HG03097 (cell line): ENCODE data around the gene CPZ.

Experiments used
- ATAC-seq: cut with Tn5 transposase; IDR thresholded peaks from one replicate; pipeline ENCODE4 v1.9.1; 2021; ENCODE audit not compliant: unreplicated experiment, low FRiP score

The CPZ gene

DNA sequence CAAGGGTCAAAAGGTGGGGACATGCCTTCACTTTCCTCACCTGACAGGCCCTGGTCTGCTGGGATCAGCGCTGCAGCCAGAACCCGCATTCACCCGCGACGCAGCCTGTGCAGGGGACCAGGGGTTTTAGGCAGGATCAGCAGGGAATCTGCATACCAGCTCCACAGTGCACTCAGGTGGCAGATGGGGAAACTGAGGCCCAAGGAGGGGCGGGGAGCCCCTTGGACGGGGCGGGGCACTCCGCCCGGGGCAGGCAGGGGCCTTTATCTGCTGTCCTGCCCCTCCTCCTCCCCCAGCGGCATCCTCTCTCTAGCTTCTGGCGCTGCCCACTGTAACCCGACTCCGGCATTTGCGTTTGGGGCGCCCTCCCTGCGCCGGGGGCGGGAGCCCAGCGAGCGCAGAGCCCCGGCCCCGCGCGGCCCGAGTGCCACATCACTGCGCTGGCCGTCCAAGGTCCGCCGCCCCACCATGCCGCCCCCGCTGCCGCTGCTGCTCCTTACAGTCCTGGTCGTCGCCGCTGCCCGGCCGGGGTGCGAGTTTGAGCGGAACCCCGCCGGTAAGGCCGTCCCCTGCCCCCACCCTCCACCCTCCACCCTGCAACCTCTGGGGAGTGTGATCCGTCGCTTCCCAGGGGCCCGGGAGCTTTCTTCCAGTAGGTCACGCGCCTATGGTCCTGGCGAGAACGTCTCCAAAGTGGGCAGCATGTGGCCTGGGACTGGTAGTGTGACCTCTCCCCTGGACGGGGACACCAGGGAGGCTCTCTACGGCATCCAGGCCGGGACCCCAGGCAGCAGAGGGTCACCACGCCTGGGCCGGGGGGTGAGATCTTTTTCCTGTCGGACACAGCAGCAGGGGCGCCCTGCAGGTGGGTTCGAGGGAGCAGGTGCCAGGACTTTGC, at the start of gene CPZ:
CPZ (plus strand) TSS at position 400 of the 898 bp plus-strand sequence; CDS start at position 469, 69 bp downstream.
- no peak for ATAC-seq

DNA sequence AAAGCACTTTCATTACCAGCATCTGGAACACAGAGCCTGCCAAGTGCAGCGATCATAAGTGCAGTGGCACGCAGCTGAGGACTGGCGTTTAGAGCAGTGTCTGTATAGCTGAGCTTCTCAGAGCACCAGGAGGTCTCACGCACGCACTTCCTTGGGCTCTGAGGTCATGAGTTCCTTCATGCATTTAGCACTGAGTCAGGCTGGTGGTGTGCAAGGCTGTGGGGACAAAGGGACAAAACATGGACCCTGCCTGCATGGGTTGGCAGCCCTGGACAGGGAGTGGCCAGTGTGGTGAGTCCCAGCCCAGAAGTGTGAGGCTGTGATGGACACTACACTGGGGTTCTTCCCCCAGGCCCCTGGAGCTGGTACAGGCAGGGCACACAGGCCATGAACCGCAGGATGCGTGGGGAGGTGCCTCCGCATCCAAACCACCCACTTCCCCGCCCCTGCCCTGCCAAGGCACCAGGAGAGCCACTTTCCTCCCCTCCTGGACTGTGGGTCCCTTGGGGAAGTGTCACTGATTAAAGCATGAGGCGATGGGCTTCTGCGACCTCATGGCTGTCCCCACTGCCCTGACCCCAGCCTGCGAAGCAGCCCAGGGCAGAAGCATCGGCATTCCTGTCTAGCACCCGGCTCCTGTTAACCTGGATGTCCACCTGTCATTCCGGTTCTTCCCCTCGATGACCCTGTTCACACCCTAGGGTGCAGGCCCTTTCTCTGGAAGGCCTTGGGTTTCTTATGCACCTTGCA, 49.6 kb upstream of the CPZ start:
- no peak for ATAC-seq

DNA sequence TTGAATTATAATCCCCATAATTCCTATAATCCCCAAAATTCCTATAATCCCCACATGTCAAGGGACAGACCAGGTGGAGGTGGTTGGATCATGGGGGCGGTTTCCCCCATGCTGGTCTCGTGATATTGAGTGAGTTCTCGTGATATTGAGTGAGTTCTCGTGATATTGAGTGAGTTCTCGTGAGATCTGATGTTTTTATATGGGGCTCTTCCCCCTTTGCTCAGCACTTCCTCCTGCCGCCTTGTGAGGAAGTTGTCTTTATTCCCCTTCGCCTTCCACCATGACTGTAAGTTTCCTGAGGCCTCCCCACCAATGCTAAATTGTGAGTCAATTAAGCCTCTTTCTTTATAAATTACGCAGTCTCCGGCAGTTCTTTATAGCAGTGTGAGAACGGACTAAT, 48.9 kb upstream of the CPZ start:
- ATAC-seq, result no peak

DNA sequence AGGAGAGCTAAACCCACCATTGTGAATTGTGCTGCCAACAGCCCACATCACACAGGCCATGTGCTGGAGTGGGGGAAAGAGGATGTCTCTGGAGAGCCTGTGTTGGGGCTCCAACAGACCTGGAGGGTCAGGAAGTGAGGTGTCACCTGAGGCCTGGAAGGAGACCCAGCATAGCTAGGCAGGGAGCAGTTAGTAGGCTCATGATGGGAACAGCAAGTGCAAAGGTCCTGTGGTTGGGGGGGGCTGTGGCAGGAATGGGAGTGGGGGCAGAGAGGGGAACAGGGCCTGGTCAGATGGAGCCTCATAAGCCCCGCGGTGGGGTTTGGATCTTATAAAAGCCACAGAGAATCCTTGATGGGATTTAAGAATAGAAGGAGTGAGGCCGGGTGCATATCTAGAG, 48.3 kb upstream of the CPZ start:
- ATAC-seq, result no peak

- ATAC-seq, result no peak
Observed at GRCh38 chr4:8544741-8545438, 47.7 kb upstream of the CPZ start.

- no peak for ATAC-seq
Observed at GRCh38 chr4:8545439-8545765, 47.2 kb upstream of the CPZ start.

DNA sequence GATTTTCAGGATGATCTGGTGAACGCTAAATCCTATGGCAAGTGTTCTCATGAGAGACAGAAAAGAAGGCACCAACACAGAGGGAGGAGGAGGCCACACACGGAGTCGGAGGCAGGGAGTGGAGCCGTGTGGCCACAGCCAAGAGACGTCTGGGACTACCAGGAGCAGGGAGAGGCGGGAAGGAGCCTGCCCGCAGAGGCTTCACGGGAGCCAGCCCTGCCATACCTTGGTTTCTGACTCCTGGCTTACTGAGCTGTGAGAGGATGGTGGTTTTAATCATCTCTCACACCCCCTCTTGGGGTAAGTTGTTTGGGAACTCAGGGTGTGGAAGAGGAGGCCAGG, 45.8 kb upstream of the CPZ start:
- no peak for ATAC-seq

DNA sequence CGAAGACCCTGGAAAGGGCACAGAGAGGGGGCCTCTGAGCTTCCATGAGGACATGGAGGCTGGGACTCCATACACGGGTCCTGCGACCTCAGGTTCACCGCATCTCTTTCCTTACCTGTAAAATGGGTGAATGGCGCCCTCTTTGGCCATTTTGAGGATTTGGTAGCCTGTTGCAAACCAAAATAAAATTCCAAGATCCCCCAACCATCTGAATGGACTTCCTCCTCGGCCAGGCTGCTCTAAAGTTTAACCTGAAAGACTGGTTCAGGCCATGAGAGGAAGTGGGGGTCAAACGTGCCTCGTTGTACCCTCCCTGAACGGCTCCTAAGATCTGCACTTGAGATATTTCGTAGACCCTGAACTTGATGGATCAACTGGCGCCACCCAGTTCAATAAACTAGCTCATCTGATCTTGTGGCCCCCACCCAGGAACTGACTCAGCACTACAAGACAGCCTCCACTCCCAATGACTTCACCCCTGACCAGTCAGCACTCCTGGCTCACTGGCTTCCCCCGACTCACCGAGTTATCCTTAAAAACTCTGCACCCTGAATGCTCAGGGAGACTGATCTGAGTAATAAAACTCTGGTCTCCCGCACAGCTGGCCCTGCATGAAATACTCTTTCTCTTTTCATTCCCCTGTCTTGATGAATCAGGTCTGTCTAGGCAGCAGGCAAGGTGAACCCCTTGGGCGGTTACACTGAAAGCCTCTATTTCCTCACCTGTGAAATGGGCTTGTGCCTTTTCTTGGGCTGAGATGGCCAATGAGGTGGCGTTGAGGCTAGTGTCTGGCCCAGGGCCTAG, 45.3 kb upstream of the CPZ start:
- no peak for ATAC-seq

- ATAC-seq, result no peak
Observed at GRCh38 chr4:8547912-8548730, 44.4 kb upstream of the CPZ start.

GRCh38 chr4:8548731-8549351, 43.7 kb upstream of the CPZ start:
- no peak for ATAC-seq

DNA sequence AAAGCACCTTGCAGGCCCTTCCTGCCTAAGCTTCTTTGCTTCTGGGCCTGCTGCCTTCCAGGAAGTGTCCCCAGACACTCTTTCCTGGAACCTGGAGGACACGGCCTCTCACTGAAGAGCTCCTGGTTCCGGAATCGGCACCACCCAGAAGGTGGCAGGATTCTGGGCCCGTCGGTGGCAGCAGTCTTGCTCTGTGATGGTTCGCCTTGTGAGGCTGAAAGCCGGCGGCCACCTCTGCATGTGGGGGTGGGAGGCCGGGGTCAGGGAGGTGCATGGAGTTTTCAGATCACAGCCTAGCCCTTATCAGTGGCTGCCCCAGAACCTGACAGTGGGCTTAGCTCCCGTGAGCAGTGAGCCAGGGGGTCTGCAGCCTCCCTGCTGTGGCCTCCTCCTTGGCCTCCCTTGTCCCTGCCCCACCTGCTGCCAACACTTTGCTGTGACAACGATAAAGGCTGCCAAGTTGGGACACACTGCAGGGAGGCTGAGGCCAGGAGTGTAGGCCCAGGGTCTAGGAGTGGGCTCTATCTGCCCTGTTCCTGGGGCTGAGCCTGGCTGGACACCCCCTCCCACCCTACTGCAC, 43.1 kb upstream of the CPZ start:
- no peak for ATAC-seq

DNA sequence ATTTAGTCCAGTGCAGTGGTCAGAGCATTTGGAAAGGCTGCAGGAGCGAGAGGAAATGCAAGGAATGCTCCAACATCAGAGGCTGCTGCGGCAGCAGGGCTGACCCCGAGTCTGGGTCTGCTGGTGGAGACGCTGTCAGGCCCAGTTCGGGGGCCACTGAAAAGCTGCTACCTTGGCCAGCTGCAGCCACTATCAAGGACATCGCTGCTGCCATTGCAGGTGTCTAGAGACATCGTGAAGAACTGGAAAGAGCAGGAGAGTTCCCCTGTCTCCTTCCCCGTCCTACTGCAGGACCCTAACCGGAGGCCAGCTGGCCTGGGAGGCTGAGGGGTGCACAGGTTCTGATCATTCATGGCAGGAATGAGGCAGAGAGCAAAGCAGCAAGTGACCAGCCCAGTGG, 41.9 kb upstream of the CPZ start:
- no peak for ATAC-seq

GRCh38 chr4:8552024-8552423, 40.5 kb upstream of the CPZ start:
- no peak for ATAC-seq

GRCh38 chr4:8552581-8553205, 39.9 kb upstream of the CPZ start:
- ATAC-seq, result no peak

- no peak for ATAC-seq
Observed at GRCh38 chr4:8553216-8553615, 39.3 kb upstream of the CPZ start.

DNA sequence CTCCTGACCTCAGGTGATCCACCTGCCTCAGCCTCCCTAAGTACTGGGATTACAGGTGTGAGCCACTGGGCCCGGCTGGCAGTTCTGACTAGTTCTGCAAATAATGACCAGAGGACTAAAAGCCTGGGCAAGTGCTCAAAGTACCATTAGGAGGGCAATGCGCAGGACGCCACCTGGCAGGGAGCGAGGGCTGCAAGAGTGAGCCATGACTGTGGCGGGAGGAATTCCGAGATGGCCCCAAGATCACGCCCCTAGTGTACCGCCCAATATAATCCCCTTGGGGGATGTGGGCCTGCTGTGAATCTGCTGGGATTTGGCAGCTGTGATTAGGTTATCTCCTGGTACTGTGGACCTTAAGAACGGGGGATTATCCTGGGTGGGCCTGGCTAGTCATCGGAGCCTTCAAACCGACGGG, 38.6 kb upstream of the CPZ start:
- no peak for ATAC-seq

GRCh38 chr4:8554555-8555100, 37.9 kb upstream of the CPZ start:
- no peak for ATAC-seq

DNA sequence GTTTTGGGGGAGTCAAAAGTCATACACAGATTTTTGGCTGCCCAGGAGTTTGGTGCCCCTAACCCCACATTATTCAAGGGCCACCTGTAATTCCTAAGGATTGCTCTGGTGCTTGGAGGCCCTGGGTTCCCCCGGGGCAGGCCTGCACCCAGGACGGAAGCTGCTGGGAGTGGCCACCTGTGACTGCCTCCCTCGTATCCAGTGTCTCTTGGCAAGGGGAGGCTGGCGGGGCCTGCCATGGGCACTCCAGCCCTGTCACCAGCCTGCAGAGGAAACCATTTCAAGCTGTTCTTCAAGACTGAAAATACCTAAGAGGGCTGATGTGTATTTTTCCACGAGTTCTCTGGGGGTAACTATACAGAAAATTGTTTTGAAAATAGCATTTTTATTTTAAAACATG, 36.8 kb upstream of the CPZ start:
- no peak for ATAC-seq
